Measurements from ENCODE around the gene SLC18A2.

SLC18A2 gene

GRCh38 chr10:117240621-117241529 is at the start of gene SLC18A2:
Gene SLC18A2, plus strand, starts transcription at chr10:117241114. Its CDS starts 580 bp downstream, at chr10:117241694.
- TF ChIP-seq CTCF (IDR thresholded peaks at IDR 0.05; ENCODE audit: low read depth, low read length), result no peak
- DNase-seq (ENCODE audit: low read depth in 2 of 2), result no peak
- no peak within 1 kb of the TSS for H3K4me3 ChIP-seq (replicated peaks in 1 of 2; ENCODE audit: low read depth in 2 of 2, low read length in 2 of 2)

- H3K4me3 ChIP-seq (replicated peaks in 1 of 2; ENCODE audit: low read depth in 2 of 2, low read length in 2 of 2), result no peak within 1 kb of the TSS
- TF ChIP-seq CTCF (IDR thresholded peaks at IDR 0.05; ENCODE audit: low read depth, low read length), result no peak
- no peak for DNase-seq (ENCODE audit: low read depth in 2 of 2)
Observed at GRCh38 chr10:117197189-117197588, 43.7 kb upstream of the SLC18A2 start, which contains the start of gene KCNK18. Gene KCNK18, plus strand, starts transcription at chr10:117197489. Its CDS starts 0 bp downstream, at chr10:117197489.

- DNase-seq (ENCODE audit: low read depth in 2 of 2), result no peak
- no peak overlapping the region for H3K4me3 ChIP-seq (replicated peaks in 1 of 2; ENCODE audit: low read depth in 2 of 2, low read length in 2 of 2)
- TF ChIP-seq CTCF (IDR thresholded peaks at IDR 0.05; ENCODE audit: low read depth, low read length), result no peak
Observed at GRCh38 chr10:117198088-117198487, 42.8 kb upstream of the SLC18A2 start.

GRCh38 chr10:117201826-117202225 is 39.1 kb upstream of the SLC18A2 start:
- no peak for TF ChIP-seq CTCF (IDR thresholded peaks at IDR 0.05; ENCODE audit: low read depth, low read length)
- H3K4me3 ChIP-seq (replicated peaks in 1 of 2; ENCODE audit: low read depth in 2 of 2, low read length in 2 of 2), result no peak overlapping the region
- no peak for DNase-seq (ENCODE audit: low read depth in 2 of 2)

GRCh38 chr10:117204316-117204715 is 36.6 kb upstream of the SLC18A2 start:
- H3K4me3 ChIP-seq (replicated peaks in 1 of 2; ENCODE audit: low read depth in 2 of 2, low read length in 2 of 2), result no peak overlapping the region
- no peak for DNase-seq (ENCODE audit: low read depth in 2 of 2)
- TF ChIP-seq CTCF (IDR thresholded peaks at IDR 0.05; ENCODE audit: low read depth, low read length), result no peak

GRCh38 chr10:117212176-117212575 is 28.7 kb upstream of the SLC18A2 start:
- no peak for TF ChIP-seq CTCF (IDR thresholded peaks at IDR 0.05; ENCODE audit: low read depth, low read length)
- DNase-seq (ENCODE audit: low read depth in 2 of 2), result no peak
- no peak overlapping the region for H3K4me3 ChIP-seq (replicated peaks in 1 of 2; ENCODE audit: low read depth in 2 of 2, low read length in 2 of 2)

All from cardiac fibroblast (primary cell).